HG03196 (cell line): ENCODE measurements around the gene HBM.
"Not testable (repeated sequence)": the region's sequence is repeated elsewhere in the genome, so short reads cannot be mapped to it uniquely, and the experiment has no call there.

ENCODE experiments used
- ATAC-seq: cut with Tn5 transposase; IDR thresholded peaks from one replicate; pipeline ENCODE4 v1.9.1; 2021; ENCODE audit not compliant: unreplicated experiment

HBM gene

GRCh38 chr16:144797-145252, 21.0 kb upstream of the HBM start:
- no peak for ATAC-seq

- no peak for ATAC-seq
These were observed 19.1 kb upstream of the HBM start for GRCh38 chr16:146646-147045.

GRCh38 chr16:149024-149660, 16.6 kb upstream of the HBM start:
- no peak for ATAC-seq

- no peak for ATAC-seq
These were observed 13.3 kb upstream of the HBM start, which contains the start of gene HBZ for GRCh38 chr16:152141-153128. HBZ (plus strand) TSS chr16:152644; CDS start chr16:152910, 266 bp downstream.

GRCh38 chr16:153129-153521, 12.7 kb upstream of the HBM start:
- ATAC-seq: not testable (repeated sequence)

- ATAC-seq: not testable (repeated sequence)
These were observed 12.1 kb upstream of the HBM start for GRCh38 chr16:153550-154216.

- no peak for ATAC-seq
These were observed 11.4 kb upstream of the HBM start for GRCh38 chr16:154217-155030.

GRCh38 chr16:155031-155398, 10.8 kb upstream of the HBM start:
- ATAC-seq: no peak

- no peak for ATAC-seq
These were observed 6.5 kb upstream of the HBM start for GRCh38 chr16:159136-159849.

GRCh38 chr16:160242-160641, 5.5 kb upstream of the HBM start:
- not testable (repeated sequence) for ATAC-seq

GRCh38 chr16:160691-161190, 5.0 kb upstream of the HBM start:
- no peak for ATAC-seq

GRCh38 chr16:162271-162991, 3.3 kb upstream of the HBM start:
- no peak for ATAC-seq

GRCh38 chr16:163139-163538, 2.6 kb upstream of the HBM start:
- not testable (repeated sequence) for ATAC-seq

GRCh38 chr16:163696-164095, 2.1 kb upstream of the HBM start:
- not testable (repeated sequence) for ATAC-seq

- ATAC-seq: not testable (repeated sequence)
These were observed 1.5 kb upstream of the HBM start for GRCh38 chr16:164134-164823.

GRCh38 chr16:164827-165538, 795 bp upstream of the HBM start:
- ATAC-seq: no peak

GRCh38 chr16:166375-167121, 770 bp downstream of the HBM start:
- no peak for ATAC-seq
